ENCODE data around the gene CAD. TPM values are rescaled to one million over a fixed set of nuclear protein-coding genes. Genes with fewer than 3 reads are reported as not detected.

CAD gene
- total RNA-seq, 1 donor from 2014 or later: 28.2 TPM

DNA sequence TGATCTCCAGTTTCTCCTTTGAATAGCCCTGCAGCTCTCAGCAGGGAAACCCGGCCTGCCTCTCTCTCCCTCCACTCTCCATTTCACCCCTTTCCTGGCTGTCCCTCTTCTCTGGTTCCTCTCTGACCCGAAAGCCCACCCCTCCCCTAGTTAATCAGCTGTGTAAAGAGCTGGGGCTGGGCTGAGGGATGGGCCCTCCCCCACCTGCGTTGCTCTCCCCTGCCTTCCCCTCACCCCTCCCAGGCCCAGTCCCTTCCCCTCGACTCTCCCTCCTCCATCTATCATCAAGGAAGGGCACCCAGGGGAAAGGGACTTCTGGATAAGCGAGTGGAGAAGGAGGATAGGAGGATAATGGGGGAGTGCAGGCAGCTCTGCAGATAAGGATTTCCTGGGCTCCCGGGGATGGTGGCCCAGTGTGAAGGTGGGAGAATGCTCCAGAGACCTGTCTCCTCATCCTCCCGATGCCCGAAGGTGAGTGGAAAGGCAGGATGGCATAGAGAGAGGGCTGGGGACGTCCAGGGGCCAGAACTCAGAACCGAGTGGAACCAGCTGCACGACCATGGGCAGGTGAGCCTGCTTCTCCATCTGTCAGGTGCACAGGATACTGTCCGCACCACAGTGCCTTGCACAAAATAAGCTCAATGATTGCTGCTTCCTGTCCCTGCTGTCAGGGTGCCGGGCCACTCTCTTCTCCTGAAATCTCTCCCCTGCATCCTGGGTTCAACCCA lies 33.6 kb downstream of the CAD start:
- H3K9me3 ChIP-seq (ENCODE audit: control insufficient read depth in 3 of 3, low read length in 3 of 3): no peaks in the 10 kb centered on the region
- H3K4me3 ChIP-seq (ENCODE audit: low read length in 3 of 3): no peak overlapping the region
- peaks cover 0 to 7% (median 3%) of the 10 kb centered on the region in 3 donors for H3K4me1 ChIP-seq (ENCODE audit: control insufficient read depth in 3 of 3, insufficient read depth in 3 of 3, low read length in 3 of 3)
- no peaks in the 10 kb centered on the region for H3K36me3 ChIP-seq (ENCODE audit: control insufficient read depth in 3 of 3, insufficient read depth in 3 of 3, low read length in 3 of 3)
- H3K27me3 ChIP-seq (ENCODE audit: control insufficient read depth in 3 of 3, insufficient read depth in 3 of 3, low read length in 3 of 3): peaks cover 0 to 25% (median 5%) of the 10 kb centered on the region in 3 donors
- H3K27ac ChIP-seq (ENCODE audit: low read depth, low read length): no peak overlapping the region
- H3K9ac ChIP-seq (ENCODE audit: low read depth in 1 of 3, low read length in 3 of 3): peak overlapping the region in 1 of 3 donors; percentile 33

DNA sequence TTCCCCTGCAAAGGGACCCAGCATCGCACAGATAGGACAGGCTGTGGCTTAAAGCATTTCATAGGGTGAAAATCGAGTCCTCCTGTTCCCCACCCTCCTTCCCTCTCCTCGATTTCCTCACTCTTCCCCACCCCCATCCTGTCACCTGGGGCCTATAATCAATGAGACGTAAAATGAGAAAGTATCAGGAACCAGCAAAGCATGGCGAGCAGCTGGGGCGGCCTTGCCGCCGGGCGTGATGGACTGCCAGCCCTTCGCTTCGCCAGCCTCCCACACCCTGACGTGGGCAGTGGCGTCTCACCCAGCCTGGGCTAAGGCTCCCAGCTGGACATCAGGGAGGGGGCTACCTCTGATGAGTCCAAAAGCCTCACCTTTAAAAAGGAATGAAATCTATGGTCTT lies 34.6 kb downstream of the CAD start:
- Histone ChIP-seq H3K27me3 (ENCODE audit: control insufficient read depth in 3 of 3, insufficient read depth in 3 of 3, low read length in 3 of 3) (peaks cover 5 to 32% (median 5%) of the 10 kb centered on the region in 3 donors), H3K9me3 (ENCODE audit: control insufficient read depth in 3 of 3, low read length in 3 of 3) (no peaks in the 10 kb centered on the region), H3K4me1 (ENCODE audit: control insufficient read depth in 3 of 3, insufficient read depth in 3 of 3, low read length in 3 of 3) (peaks cover 0 to 7% (median 3%) of the 10 kb centered on the region in 3 donors), H3K9ac (ENCODE audit: low read depth in 1 of 3, low read length in 3 of 3) (peak overlapping the region in 1 of 3 donors; percentile 10), H3K4me3 (ENCODE audit: low read length in 3 of 3) (no peak overlapping the region), H3K27ac (ENCODE audit: low read depth, low read length) (no peak overlapping the region), H3K36me3 (ENCODE audit: control insufficient read depth in 3 of 3, insufficient read depth in 3 of 3, low read length in 3 of 3) (no peaks in the 10 kb centered on the region)

DNA sequence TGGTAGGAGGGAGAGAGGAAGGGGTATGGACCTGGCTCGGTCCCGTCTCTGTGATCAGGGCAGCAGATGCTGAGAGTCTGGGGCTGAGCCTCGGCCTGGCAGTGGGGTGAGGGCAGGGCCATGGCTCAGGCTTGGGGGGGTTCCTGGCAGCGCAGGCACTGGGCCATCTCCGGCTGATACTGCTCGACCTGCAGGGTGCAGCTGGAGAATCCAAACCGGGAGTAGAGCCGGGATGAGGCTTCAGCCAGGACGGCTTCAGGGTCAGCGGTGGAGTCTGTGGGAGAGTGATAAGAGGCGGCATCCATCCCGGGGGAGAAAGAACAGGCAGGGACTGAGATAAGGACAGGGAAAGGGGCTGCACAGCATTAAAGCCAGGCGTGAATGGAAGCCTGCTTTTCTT lies 38.0 kb downstream of the CAD start:
- H3K4me1 ChIP-seq (ENCODE audit: control insufficient read depth in 3 of 3, insufficient read depth in 3 of 3, low read length in 3 of 3): peaks cover 0 to 4% (median 3%) of the 10 kb centered on the region in 3 donors
- no peak overlapping the region for H3K9ac ChIP-seq (ENCODE audit: low read depth in 1 of 3, low read length in 3 of 3)
- H3K9me3 ChIP-seq (ENCODE audit: control insufficient read depth in 3 of 3, low read length in 3 of 3): no peaks in the 10 kb centered on the region
- H3K27me3 ChIP-seq (ENCODE audit: control insufficient read depth in 3 of 3, insufficient read depth in 3 of 3, low read length in 3 of 3): peaks cover 30 to 45% (median 32%) of the 10 kb centered on the region in 3 donors
- H3K27ac ChIP-seq (ENCODE audit: low read depth, low read length): no peak overlapping the region
- H3K4me3 ChIP-seq (ENCODE audit: low read length in 3 of 3): no peak overlapping the region
- H3K36me3 ChIP-seq (ENCODE audit: control insufficient read depth in 3 of 3, insufficient read depth in 3 of 3, low read length in 3 of 3): no peaks in the 10 kb centered on the region

DNA sequence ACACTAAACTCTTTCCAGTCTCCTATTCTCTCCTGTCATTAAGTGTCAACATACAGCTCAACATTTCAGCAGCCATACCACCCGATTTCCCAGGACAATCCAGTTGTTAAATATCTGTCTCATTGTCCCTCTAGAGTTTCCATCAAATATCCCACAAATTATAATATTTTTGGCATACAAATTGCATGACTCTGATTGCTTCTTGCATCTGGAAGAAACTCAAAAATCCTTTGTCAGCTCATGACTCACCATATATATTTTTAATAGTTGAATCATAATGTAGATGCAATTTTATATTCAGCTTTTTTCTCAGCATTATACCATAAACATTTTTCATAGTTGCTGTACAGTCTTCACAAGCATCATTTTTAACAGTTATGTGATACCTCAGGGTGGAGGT lies 38.5 kb downstream of the CAD start:
- H3K4me3 ChIP-seq (ENCODE audit: low read length in 3 of 3): no peak overlapping the region
- no peaks in the 10 kb centered on the region for H3K9me3 ChIP-seq (ENCODE audit: control insufficient read depth in 3 of 3, low read length in 3 of 3)
- no peak overlapping the region for H3K9ac ChIP-seq (ENCODE audit: low read depth in 1 of 3, low read length in 3 of 3)
- H3K36me3 ChIP-seq (ENCODE audit: control insufficient read depth in 3 of 3, insufficient read depth in 3 of 3, low read length in 3 of 3): no peaks in the 10 kb centered on the region
- H3K27ac ChIP-seq (ENCODE audit: low read depth, low read length): no peak overlapping the region
- H3K4me1 ChIP-seq (ENCODE audit: control insufficient read depth in 3 of 3, insufficient read depth in 3 of 3, low read length in 3 of 3): no peaks in the 10 kb centered on the region
- H3K27me3 ChIP-seq (ENCODE audit: control insufficient read depth in 3 of 3, insufficient read depth in 3 of 3, low read length in 3 of 3): peaks cover 35 to 46% (median 35%) of the 10 kb centered on the region in 3 donors

DNA sequence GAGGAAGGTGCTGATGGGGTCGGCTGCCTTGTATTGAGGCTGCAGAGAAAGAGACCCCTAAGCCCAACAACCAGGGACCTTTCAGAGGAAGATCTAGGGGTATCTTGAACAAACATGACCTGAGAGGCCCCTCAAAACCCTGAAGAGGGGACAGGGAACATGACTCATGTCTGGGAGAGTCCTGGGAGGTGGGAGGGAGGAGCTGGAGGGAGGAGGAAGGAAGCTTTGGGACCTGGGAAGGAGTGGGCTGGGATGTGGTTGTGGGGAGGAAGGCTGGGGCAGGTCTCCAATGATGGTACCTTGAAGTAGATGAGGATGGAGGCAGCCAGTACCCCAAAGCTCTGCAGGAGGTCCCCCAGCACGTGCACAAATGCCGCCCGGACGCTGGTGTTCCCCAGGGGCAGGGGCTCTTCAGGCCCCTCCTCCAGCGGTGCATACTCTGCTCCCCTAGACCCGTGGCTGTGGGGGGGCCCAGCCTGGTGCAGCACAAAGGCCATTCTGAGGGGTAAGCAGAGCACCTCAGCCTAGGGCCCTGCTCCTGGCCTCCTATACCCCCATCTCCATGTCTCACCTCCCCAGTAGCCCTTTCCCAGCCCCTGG lies 39.8 kb downstream of the CAD start:
- no peaks in the 10 kb centered on the region for H3K36me3 ChIP-seq (ENCODE audit: control insufficient read depth in 3 of 3, insufficient read depth in 3 of 3, low read length in 3 of 3)
- peaks cover 43 to 51% (median 48%) of the 10 kb centered on the region in 3 donors for H3K27me3 ChIP-seq (ENCODE audit: control insufficient read depth in 3 of 3, insufficient read depth in 3 of 3, low read length in 3 of 3)
- no peak overlapping the region for H3K4me3 ChIP-seq (ENCODE audit: low read length in 3 of 3)
- no peak overlapping the region for H3K9ac ChIP-seq (ENCODE audit: low read depth in 1 of 3, low read length in 3 of 3)
- H3K9me3 ChIP-seq (ENCODE audit: control insufficient read depth in 3 of 3, low read length in 3 of 3): no peaks in the 10 kb centered on the region
- peaks cover 0 to 2% (median 0%) of the 10 kb centered on the region in 3 donors for H3K4me1 ChIP-seq (ENCODE audit: control insufficient read depth in 3 of 3, insufficient read depth in 3 of 3, low read length in 3 of 3)
- no peak overlapping the region for H3K27ac ChIP-seq (ENCODE audit: low read depth, low read length)

DNA sequence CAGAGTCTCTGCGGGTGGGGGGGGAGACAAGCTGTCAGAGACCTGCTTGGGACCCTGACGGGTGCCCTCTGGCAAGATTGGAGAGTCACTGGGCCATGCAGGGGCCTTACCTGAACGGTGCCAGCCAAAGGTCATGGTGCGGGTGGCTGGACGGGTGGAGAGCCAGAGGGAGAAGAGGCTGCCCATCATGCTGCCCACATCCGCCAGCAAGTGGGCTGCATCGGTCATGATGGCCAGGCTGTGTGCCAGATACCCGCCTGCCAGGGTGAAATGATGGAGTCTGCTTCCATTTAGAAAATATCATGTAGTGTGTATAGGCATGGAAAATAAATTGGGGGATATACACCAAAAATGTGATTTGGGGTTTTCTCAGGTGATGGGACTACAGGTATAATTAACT lies 40.9 kb downstream of the CAD start:
- no peaks in the 10 kb centered on the region for H3K9me3 ChIP-seq (ENCODE audit: control insufficient read depth in 3 of 3, low read length in 3 of 3)
- H3K4me3 ChIP-seq (ENCODE audit: low read length in 3 of 3): no peak overlapping the region
- no peak overlapping the region for H3K27ac ChIP-seq (ENCODE audit: low read depth, low read length)
- H3K9ac ChIP-seq (ENCODE audit: low read depth in 1 of 3, low read length in 3 of 3): no peak overlapping the region
- peaks cover 54 to 56% (median 56%) of the 10 kb centered on the region in 3 donors for H3K27me3 ChIP-seq (ENCODE audit: control insufficient read depth in 3 of 3, insufficient read depth in 3 of 3, low read length in 3 of 3)
- H3K4me1 ChIP-seq (ENCODE audit: control insufficient read depth in 3 of 3, insufficient read depth in 3 of 3, low read length in 3 of 3): peaks cover under 1 to 9% (median 6%) of the 10 kb centered on the region in 3 donors
- no peaks in the 10 kb centered on the region for H3K36me3 ChIP-seq (ENCODE audit: control insufficient read depth in 3 of 3, insufficient read depth in 3 of 3, low read length in 3 of 3)

DNA sequence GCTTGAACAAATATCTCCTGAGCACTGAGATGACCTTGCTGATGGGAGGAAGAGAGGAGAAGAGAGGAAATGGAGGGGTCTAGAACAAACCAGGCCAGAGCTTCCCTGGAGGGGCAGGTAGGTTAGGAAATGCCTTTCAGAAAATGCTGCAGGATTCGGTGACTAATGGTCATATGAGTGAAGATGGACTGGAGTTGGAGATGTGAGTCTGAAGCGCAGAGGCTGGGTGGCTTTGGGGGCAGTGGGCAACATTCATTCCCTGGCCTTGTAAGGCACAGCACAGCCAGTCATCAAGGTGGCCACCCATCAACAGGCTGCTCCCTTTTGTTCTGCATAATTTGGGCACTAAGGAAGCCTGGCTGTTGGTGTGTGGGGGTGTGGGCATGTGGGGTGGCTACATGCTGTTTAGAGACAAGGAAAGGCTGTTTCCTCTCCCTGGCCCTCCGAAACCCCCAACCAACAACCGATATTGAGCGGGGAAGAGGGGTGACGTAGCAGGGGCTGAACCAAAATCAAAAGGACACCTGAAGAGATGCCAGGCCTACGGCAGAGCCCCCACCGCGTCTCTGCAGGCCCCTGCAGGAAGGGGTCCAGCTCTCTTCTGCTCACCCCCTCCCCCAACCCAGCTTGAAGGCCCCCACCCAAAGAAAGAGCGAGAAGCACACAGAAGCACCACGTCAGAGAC lies 44.2 kb downstream of the CAD start:
- H3K9me3 ChIP-seq (ENCODE audit: control insufficient read depth in 3 of 3, low read length in 3 of 3): no peaks in the 10 kb centered on the region
- H3K27me3 ChIP-seq (ENCODE audit: control insufficient read depth in 3 of 3, insufficient read depth in 3 of 3, low read length in 3 of 3): peaks cover 76 to 83% (median 82%) of the 10 kb centered on the region in 3 donors
- no peak overlapping the region for H3K9ac ChIP-seq (ENCODE audit: low read depth in 1 of 3, low read length in 3 of 3)
- peaks cover 23 to 33% (median 32%) of the 10 kb centered on the region in 3 donors for H3K4me1 ChIP-seq (ENCODE audit: control insufficient read depth in 3 of 3, insufficient read depth in 3 of 3, low read length in 3 of 3)
- no peaks in the 10 kb centered on the region for H3K36me3 ChIP-seq (ENCODE audit: control insufficient read depth in 3 of 3, insufficient read depth in 3 of 3, low read length in 3 of 3)
- H3K27ac ChIP-seq (ENCODE audit: low read depth, low read length): no peak overlapping the region
- no peak overlapping the region for H3K4me3 ChIP-seq (ENCODE audit: low read length in 3 of 3)

DNA sequence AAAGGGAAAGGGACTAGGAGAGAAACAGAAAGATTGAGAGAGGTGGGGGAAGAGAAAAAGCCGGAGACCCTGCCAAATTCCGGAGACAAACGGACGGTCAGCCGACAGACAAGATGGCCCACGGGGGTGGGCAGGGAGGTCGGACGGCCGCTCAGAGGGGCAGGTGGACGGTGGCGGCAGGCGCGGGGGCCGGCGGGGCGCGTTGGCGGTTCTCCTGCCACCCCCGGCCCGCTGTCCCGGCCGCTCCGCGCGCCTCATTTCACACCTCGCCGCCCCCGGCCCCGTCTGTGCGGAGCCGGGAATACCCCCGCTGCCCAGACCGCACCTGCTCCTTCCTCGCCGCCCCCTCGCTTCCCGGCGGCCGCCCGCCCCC lies 44.7 kb downstream of the CAD start:
- Histone ChIP-seq H3K4me3 (ENCODE audit: low read length in 3 of 3) (no peak overlapping the region), H3K36me3 (ENCODE audit: control insufficient read depth in 3 of 3, insufficient read depth in 3 of 3, low read length in 3 of 3) (no peaks in the 10 kb centered on the region), H3K4me1 (ENCODE audit: control insufficient read depth in 3 of 3, insufficient read depth in 3 of 3, low read length in 3 of 3) (peaks cover 23 to 33% (median 32%) of the 10 kb centered on the region in 3 donors), H3K27ac (ENCODE audit: low read depth, low read length) (no peak overlapping the region), H3K27me3 (ENCODE audit: control insufficient read depth in 3 of 3, insufficient read depth in 3 of 3, low read length in 3 of 3) (peaks cover 71 to 84% (median 82%) of the 10 kb centered on the region in 3 donors), H3K9me3 (ENCODE audit: control insufficient read depth in 3 of 3, low read length in 3 of 3) (no peaks in the 10 kb centered on the region), H3K9ac (ENCODE audit: low read depth in 1 of 3, low read length in 3 of 3) (no peak overlapping the region)

DNA sequence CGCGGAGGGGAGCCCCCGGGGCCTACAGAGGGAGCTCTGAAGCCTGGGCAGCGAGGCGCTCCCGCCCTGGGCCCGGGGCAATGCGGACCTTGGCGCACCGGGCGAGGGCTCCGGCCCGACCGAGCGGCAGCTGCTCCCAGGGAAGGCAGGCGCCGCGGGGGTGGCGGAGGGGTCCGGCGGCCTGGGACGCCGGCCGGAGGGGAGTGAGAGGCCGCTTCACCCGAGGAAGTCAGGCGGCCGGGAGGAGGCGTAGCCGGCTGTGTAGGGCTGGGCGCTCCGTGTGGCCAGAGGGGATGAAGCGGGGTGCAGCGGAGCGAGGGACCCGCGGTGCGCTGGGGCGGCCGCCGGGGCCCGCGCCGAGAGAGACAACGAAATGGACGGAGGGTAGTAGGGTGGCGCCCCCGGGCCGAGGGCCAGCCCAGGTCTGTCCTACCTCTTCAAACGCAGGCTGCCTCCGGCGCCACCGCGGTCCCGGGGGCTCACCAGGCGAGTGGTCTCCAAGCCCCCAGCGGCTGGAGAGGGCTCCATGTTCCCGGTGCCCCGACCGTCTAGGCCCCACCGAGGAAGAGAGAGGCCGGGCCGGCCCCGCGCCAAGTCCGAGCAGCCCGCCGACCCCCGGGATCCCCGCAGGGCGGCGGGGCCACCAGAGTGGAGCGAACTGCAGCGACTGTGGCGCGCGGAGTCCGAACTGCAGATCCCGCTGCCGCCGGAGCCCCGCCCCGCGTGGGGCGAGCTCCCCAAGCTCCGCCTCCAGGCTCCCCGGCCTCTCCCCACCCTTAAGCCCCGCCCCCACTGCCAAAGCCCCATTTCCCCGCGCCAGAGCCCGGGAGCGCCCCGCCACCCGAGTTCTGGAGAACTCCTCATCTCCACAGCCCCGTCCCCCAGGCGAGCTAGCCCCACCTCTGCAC lies 45.5 kb downstream of the CAD start, which contains the start of gene SLC30A3:
TSS of gene SLC30A3 (minus strand) at position 669 of the 908 bp plus-strand sequence. CDS start at position 528, 141 bp downstream.
- Histone ChIP-seq H3K9me3 (ENCODE audit: control insufficient read depth in 3 of 3, low read length in 3 of 3) (no peaks in the 10 kb centered on the region), H3K9ac (ENCODE audit: low read depth in 1 of 3, low read length in 3 of 3) (peak within 1 kb of the TSS in 2 of 3 donors; percentile 2 to 45), H3K4me1 (ENCODE audit: control insufficient read depth in 3 of 3, insufficient read depth in 3 of 3, low read length in 3 of 3) (peaks cover 23 to 33% (median 32%) of the 10 kb centered on the region in 3 donors), H3K27ac (ENCODE audit: low read depth, low read length) (no peak within 1 kb of the TSS), H3K27me3 (ENCODE audit: control insufficient read depth in 3 of 3, insufficient read depth in 3 of 3, low read length in 3 of 3) (peaks cover 74 to 85% (median 77%) of the 10 kb centered on the region in 3 donors), H3K36me3 (ENCODE audit: control insufficient read depth in 3 of 3, insufficient read depth in 3 of 3, low read length in 3 of 3) (no peaks in the 10 kb centered on the region), H3K4me3 (ENCODE audit: low read length in 3 of 3) (peak within 1 kb of the TSS; percentile 38 to 69 (median 65))

Measured in skeletal muscle tissue (tissue), 4 donors.